GM23248 (cell line): ENCODE measurements around the gene COASY.

Experiments used
- EZH2 ChIP-seq: fragments of 200-600 bp; sonication (generic); IDR thresholded peaks from 2 replicates; pipeline ENCODE4 v1.6.1; 2018; ENCODE audit warnings: antibody characterized with exemption, mild to moderate bottlenecking; ENCODE audit not compliant: insufficient read depth, poor library complexity, severe bottlenecking
- EZH2phosphoT487 ChIP-seq: fragments of 200-600 bp; sonication (generic); IDR thresholded peaks from 2 replicates; pipeline ENCODE4 v1.6.1; 2018; ENCODE audit warnings: antibody characterized with exemption, moderate library complexity, mild to moderate bottlenecking, low read depth; ENCODE audit not compliant: insufficient read depth

DNA sequence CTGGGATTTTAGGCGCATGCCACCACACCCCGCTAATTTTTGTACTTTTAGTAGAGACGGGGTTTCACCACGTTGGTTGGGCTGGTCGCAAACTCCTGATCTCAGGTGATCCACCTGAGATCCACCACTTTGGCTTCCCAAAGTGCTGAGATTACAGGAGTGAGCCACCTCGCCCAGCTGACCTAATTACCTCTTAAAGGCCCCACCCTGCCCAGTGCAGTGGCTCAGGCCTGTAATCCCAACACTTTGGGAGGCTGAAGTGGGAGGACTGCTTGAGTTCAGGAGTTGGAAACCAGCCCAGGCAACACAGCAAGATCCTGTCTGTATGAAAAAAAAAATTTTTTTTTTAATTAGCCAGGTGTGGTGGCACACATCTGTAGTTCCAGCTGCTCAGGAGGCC lies 2.9 kb upstream of the COASY start:
- no peak for TF ChIP-seq EZH2
- no peak for TF ChIP-seq EZH2phosphoT487
